Activated CD4-positive, alpha-beta T cell treated with anti-CD3 and anti-CD28 coated beads for 4 hours (primary cell): ENCODE measurements around the gene KLK13.
A peak's percentile ranks its signal among the peaks of the same experiment; 100 is the strongest.

ENCODE experiments used
- DNase-seq, 2 donors: peaks; one replicate each; pipeline ENCODE4 v3.0.0-alpha.2; 2020

KLK13 gene

DNA sequence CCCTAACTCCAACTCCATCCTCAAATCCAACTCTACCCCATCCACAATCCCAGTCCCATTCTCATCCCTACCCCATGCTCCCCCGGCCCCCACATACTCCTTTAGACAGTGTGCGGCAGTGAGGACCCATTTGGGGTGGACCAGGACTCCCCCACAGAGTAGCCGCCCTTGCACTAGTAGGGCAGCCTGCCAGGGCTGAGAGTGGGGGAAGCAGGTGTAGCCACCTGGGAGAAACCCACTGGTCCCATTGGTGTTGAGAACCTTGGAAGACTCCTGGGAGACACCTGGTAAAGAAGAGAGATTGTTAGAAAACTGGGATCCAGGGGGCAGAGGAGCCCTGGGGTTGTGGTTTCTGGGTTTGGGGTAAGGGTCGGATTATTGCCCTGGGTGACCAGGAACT, 4.6 kb downstream of the KLK13 start:
- DNase-seq: no peak

GRCh38 chr19:51059715-51060114, 5.2 kb downstream of the KLK13 start:
- no peak for DNase-seq

DNA sequence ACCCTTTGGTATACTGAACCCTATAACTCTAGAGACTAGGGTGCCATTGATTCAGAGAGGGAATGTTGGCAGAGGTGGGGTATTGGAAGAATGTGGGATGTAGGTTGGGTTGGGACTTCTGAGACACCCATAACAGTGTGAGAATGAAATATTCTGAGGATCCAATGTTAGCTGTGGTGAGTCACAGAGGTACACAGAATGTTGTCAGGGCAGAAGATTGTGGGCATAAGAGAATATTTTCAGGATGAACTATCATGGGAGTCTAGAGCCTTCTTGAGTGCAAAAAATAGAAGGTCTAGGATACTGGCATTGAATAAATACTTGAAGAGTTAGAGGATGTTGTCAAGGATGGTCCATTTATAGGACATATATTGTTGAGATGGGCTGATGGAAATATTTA, 9.0 kb downstream of the KLK13 start:
- no peak for DNase-seq

DNA sequence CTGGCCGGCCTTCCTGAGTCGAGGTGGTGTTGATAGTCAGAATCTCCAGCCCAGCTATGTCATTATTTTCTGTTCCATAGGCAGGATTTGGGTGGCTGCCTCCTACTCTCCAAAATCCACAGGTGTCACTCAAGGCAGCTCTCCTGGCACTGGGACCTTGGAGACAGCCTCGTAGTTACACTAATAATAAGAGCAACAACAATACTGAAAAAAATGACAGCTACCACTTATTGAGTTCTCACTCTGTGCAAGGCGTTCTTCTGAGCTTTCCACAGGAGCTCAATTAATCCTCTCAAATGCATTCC, 17.9 kb downstream of the KLK13 start:
- no peak for DNase-seq

GRCh38 chr19:51044327-51044726, 20.6 kb downstream of the KLK13 start:
- no peak for DNase-seq

DNA sequence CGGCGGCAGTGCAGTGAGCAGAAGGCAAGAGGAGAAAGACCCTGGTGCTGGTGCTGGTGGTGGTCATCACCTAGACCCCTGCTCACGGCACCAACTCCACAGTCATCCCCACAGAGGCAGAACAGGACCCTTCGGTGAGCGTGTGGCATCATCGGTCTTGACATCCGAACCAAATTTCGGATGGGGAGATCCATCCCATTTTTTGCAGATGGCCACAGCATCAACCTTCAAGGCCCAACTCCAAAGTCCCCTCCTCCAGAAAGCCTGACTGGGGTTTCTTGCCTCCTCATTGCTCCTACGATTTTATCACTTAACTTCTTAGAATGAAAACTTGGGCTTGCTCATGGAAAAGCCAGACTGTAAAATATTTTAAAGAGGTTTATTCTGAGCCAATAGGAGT, 21.4 kb downstream of the KLK13 start:
- DNase-seq: no peak

- DNase-seq: no peak
These were observed 24.7 kb downstream of the KLK13 start for GRCh38 chr19:51040151-51040550.

DNA sequence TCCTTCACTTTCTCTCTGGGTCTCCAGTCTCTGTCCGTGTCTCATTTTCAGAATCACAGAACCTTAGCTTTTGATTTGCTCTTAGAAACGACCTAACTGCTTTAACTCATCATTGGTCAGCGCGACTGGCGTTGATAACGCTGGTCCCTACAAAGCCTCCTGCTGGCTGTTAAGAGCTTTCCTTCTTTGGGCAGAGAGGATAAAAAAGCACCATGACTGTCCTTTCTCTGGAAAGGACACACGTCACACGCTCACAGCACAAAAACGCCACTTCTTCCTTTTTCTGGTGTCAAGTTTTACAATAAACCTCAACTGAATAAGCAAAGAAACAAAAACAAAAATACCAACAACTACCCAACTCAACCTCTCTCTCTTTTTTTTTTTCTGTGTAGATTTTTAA, 28.4 kb downstream of the KLK13 start:
- no peak for DNase-seq

GRCh38 chr19:51034704-51035103, 30.2 kb downstream of the KLK13 start, which contains the start of gene KLK12:
KLK12 (minus strand) TSS chr19:51035002; CDS start chr19:51034621, 381 bp downstream.
- no peak for DNase-seq

DNA sequence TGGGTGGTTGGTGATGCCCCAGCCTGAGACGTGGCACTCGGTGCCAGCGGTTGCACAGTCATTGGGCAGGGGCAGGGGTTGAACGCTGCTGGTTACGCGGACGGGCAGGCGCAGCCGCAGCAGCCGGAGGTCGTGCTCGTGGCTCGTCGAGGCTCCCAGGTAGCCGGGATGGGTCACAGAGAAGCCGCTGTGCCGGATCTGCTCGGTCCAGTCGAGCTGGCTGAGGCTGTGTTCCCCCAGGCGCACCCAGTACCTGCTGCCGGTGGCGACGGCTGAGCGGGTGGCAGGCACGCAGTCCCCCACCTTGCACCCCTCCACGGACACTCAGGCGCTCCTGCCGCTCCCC, 33.0 kb downstream of the KLK13 start:
- DNase-seq: no peak

DNA sequence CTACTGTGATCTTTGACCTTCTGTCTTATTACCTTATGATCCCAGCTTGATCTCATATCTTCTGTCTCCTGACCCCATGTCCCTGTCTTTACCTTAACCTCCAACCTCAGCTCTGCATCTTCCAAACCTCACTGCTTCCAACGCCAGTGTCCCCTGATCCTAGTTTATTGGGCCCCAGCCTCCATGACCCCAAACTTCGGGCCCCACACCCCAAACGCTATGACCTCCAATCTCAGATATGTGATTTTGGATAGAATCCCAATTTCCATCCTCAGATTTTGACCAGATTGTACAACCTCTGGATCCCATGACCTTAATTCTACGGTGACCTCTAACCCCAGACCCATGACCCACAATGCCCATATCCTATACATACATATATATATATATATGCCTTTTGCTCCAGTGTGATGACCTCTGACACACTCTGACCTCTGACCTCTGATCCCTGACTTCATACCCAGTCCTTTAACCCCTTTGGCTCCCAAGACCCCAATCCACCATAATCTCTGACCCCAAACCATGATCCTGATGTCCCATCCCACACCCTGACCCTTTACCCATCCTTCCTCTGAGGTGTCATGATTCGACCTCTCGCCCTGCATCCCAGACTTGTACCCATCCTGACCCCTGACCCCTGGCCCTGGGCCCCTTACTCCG, 33.5 kb downstream of the KLK13 start:
- DNase-seq: no peak

DNA sequence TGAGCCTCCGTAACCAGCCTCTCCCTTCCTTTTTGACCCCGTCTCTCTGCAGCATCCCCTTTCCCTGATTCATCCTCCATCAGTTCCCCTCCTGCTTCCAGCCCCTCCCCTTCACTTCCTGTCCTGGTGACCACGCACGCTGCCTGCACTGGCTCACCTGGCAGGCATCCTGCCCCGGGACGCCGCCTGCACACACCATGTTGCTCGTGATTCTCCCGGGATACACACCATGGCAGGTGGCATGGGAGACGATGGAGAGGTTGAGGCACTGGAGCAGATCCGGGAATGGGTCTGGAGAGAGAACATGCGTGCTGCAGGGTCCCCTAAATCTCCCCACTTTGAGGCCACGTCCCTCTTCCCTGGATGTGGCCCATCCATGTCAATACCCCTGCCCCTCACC, 34.3 kb downstream of the KLK13 start:
- DNase-seq: no peak

DNA sequence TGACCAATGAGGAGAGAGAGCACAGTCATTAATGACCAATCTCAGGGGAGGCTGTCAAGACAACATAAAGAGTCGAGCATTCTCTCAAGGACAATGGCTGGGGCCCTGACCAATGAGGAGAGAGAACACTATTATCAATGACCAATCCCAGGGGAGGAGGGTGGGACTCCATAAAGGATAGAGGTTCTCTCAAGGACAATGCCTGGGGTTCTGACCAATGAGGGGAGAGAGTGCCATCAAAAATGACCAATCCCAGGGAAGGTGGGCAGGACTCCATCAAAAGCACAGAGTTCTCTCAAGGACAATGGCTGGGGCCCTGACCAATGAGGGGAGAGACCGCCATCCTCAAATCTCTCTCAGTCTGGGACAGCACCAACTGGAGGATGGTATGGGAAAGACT, 35.2 kb downstream of the KLK13 start:
- no peak for DNase-seq

DNA sequence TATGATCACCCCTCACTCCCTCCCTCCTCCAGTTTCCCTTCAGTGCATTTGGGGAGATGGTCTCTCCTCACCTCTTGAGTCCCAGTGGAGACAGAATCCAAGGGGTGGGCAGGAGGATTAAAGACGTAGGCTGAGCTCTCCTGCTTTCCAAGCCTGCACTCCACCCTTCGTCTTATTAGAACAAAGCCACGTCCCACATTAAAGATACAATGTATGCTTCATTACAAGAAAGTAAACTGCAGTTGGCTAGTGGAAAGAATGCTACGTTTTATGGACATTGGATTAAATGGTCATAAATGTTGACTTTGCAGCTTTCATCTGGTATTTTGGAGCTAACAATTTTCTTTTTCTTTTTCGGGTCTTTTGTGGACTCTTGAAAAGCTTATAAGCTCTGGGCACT, 37.0 kb downstream of the KLK13 start:
- no peak for DNase-seq

- DNase-seq: no peak
These were observed 37.6 kb downstream of the KLK13 start for GRCh38 chr19:51027126-51027806.

GRCh38 chr19:51026554-51026831, 38.4 kb downstream of the KLK13 start, which contains the start of gene KLK11:
KLK11 (minus strand) TSS chr19:51026616; CDS start chr19:51025631, 985 bp downstream.
- no peak for DNase-seq

- no peak for DNase-seq
These were observed 38.9 kb downstream of the KLK13 start for GRCh38 chr19:51025809-51026553.

DNA sequence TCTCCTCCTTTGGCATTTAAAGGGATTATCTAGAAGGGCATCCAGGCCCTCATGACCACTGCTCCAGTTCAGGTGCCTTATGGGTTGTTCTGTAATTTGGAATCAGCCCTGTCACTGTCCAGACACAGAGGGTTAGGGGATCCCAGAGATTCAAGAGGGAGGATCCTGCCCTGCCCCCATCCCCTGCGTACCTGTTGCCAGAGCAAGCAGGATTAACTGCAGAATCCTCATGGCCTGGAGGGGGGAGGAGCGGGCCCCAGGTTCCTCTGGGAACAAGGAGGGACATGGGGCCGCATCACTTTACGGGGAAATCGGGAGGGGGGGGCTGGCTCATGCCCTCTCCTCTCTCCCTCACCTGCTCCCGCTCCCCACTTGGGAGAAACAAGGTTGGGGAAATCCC, 39.5 kb downstream of the KLK13 start:
- DNase-seq: no peak

DNA sequence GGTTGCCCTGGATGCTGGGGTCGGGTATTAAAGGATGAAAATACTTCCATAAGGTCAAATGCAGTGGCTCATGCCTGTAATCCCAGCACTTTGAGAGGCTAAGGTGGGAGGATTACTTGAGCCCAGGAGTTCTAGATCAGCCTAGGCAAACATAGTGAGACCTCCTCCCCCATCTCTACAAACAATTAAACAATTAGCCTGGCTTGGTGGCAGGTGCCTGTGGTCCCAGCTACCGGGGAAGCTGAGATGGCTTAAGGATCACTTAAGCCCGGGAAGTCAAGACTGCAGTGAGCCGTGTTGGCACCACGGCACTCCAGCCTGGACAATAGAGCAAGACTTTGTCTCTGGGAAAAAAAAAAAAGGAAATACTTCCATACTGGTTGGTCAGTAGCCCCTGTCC, 40.0 kb downstream of the KLK13 start:
- no peak for DNase-seq

DNA sequence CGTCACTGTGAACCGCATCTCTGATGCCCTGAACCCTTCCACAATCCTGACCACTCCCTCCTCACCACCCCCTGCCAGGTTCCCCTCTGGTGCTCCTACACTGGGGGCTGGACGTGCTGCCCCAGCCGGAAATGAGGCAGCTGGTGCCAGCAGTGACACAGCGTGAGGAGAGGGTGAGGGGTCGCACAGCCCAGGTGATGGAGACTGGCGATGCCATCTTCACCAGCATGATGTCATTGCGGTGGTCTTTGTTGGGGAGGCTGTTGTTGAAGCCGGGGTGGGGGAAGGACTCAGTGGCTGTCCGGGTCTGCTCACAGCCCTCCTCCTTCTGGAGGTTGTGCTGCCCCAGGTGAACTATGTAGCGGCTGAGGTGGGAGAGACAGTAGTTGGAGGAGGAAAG, 40.9 kb downstream of the KLK13 start:
- DNase-seq: no peak

DNA sequence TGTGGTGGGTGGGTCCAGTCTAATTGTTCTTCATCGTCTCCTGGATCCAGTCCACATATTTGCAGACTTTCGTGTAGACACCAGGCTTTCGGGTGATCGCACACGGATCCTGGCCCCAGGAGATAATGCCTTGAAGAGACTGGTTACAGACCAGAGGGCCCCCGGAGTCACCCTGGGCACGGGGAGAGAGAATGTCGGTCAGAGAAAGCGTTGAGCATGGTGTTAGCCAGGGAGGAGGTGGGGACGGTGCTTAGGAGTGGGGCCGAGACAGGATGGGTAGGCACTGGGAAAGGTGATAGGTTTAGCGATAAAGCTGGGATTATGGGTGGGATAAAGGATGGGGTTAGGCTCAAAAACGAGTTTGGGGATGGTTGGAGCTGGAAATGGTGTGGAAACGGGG, 42.4 kb downstream of the KLK13 start:
- no peak for DNase-seq

DNA sequence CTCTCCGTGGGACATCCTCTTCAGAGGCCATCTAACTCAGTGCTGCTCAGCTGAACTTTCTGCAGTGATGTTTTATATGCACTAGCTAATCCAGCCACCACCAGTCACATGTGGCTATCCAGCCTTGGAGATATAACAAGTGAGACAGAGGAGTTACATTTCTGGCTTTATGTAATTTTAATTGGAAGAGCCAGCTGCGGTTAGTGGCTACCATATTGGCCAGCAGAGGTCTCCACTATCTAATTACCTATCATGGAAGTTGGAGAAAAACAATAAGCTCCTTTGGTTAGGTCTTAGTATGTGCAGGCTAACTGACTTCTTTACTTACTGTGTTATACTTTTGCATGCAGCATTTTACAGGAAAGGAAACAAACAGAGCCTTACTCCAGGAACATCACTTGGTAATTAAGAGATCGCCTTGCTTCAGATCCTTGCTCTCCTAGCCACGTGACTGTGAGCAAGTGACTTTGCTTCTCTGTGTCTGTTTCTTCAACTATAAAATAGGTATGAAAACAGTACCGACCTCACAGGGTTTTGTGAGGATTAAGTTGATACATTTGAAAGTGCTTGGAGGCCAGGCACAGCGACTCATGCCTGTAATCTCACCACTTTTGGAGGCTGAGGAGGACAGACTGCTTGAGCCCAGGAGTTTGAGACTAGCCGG, 43.8 kb downstream of the KLK13 start:
- peak in 1 of 2 donors; percentile 10 for DNase-seq

DNA sequence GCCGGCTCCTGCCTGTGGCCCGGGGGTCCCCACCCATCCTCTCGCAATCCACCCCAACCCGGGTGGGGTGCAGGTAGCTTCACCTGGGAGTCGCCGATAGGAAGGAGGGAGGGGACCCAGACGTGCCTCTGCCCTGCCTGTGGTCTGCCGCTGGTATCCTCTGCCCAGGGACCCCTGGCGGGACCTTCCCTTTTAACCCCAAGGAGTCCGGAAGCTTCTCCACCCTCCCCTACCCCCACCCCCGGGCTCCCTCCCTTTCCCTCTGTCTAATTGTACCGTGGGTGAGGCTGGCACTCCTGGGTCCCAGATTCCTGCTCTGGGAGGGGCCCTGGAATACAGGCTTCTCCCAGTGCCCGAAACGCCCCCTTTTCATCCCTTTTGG, 45.4 kb downstream of the KLK13 start, which contains the start of gene KLK10:
Gene KLK10, minus strand, starts transcription at position 166 of the 382 bp plus-strand sequence. CDS start 579 bp downstream, outside the sequence.
- DNase-seq: no peak
